ENCODE data around the gene LHPP. TPM values are rescaled to one million over a fixed set of nuclear protein-coding genes. Genes with fewer than 3 reads are reported as not detected.

The LHPP gene
- total RNA-seq, 1 experiment from 2014 or later: 3.2 TPM

DNA sequence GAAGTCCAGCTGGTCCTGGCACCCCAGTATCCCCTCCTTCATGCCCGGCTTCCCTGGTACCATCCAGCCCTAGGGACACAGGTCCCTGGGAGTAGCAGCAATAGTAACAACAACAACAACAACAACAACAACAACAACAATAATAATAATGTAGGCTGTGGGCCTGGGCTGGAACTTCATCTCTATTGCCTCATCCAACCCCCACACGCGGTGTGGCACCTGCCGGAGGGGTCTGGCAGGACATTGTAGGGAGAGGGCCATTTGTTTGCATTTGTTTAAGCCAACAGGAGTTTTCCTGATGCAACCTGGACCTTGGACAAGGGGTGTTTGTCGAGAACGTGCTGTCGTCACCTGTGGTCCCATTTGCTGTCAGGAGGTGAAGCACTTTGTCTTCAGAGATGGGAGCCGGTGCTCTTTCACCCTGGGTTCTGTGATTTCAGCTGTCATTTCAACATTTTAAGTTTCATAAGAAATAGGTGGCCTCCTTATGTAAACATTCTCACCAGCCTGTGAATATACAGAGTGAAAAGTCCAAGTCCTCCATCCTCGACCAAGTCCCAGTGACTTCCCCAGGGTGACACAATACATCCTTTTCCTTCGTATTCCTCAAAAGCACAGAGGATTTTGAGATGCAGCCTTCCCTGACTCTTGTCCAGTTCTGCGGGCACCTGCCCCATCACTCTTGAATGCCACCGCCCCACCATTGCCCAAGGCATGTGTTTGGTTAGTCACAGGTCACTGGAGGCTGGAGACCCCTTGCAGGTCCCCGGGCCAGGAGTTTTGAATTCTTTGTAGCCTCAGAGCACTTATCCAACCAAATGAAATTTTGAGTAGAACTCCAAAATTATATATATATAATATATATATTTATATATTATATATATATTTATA, 9.2 kb downstream of the LHPP start:
- no peak for DNase-seq (ENCODE audit: low read depth)

- no peak for DNase-seq (ENCODE audit: low read depth)
These were observed 10.4 kb downstream of the LHPP start for GRCh38 chr10:124472071-124472470.

DNA sequence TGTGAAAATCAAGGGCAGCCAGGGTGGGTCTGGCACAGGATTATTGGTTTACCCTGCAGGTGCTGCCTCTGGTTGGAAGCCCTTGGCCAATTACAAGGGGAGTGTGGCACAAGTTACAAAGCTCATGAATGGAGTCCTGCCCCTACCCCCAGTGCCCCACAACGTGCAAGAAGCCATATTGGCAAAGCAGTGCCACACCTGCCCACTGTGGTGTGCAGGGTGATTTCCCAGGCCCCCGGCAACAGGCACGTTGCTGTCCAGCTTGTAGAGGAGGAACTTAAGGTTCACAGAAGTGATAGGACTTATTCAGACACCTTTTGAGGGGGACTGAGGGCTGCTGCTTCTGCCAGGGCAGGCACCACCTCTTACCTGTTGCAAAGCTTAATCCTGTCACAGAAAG, 11.4 kb downstream of the LHPP start:
- no peak for DNase-seq (ENCODE audit: low read depth)

- DNase-seq (ENCODE audit: low read depth): no peak
These were observed 13.0 kb downstream of the LHPP start for GRCh38 chr10:124474514-124475070.

- DNase-seq (ENCODE audit: low read depth): no peak
These were observed 14.6 kb downstream of the LHPP start for GRCh38 chr10:124476043-124476725.

GRCh38 chr10:124477614-124478363, 16.2 kb downstream of the LHPP start:
- DNase-seq (ENCODE audit: low read depth): no peak

DNA sequence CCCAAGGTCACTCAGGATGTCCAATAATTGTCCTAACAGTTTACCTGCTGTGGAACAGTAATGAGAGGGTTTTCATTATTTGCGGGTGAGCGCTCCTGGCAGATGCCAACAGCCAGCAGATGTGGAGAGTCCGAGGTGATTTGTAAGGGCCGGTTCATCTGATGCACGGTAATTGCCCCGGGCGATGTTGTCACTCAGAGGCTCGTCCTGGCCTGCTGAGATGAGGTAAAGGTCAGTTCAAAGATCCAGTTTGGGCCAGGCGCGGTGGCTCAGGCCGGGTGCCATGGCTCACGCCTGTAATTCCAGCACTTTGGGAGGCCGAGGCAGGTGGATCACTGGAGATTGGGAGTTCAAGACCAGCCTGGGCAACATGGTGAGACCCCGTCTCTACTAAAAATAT, 16.9 kb downstream of the LHPP start:
- no peak for DNase-seq (ENCODE audit: low read depth)

GRCh38 chr10:124480860-124481259, 19.2 kb downstream of the LHPP start:
- no peak for DNase-seq (ENCODE audit: low read depth)

GRCh38 chr10:124481717-124482116, 20.1 kb downstream of the LHPP start:
- DNase-seq (ENCODE audit: low read depth): no peak

DNA sequence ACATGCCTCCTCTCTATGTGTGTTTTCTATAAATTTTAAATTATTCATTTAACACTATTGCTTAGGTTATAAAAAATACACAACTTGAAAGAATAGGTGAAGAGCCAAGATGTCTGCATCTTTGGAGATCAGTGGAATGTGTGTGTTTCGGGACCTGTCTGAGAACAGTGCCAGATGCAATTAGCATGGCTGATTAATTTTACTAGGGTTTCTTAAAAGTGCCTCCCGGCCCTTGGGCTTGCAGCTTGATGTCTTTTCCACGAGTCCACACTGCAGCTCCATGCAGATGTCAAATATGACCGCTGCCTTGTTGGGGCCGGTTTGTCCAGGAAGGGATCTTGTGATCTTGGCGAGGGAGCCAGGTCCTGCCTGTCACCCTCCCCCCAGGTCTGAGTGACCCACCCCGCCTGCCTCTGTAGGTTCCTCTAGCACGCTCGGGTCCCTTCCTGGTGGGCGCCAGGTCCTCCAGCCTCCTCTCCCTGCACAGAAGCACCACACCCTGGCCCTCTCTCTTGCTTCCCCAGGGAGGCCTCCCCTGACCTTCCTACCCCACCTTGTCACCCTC, 20.7 kb downstream of the LHPP start:
- no peak for DNase-seq (ENCODE audit: low read depth)

- no peak for DNase-seq (ENCODE audit: low read depth)
These were observed 21.3 kb downstream of the LHPP start for GRCh38 chr10:124482876-124483275.

DNA sequence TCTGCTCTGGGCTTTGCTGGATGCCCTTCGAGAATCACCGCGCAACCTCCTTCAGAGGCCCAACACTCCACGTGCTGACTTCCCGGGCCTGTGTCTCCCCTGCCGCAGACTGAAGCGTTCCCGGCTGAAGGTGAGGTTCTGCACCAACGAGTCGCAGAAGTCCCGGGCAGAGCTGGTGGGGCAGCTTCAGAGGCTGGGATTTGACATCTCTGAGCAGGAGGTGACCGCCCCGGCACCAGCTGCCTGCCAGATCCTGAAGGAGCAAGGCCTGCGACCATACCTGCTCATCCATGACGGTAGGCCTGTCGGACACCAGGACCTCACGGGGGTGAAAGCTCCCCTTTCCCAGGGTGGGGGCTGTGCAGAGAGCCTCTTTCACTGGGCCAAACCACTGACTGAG, 22.4 kb downstream of the LHPP start:
- no peak for DNase-seq (ENCODE audit: low read depth)

- DNase-seq (ENCODE audit: low read depth): no peak
These were observed 23.0 kb downstream of the LHPP start for GRCh38 chr10:124484661-124485060.

- no peak for DNase-seq (ENCODE audit: low read depth)
These were observed 25.0 kb downstream of the LHPP start for GRCh38 chr10:124486635-124487034.

GRCh38 chr10:124491105-124491504, 29.5 kb downstream of the LHPP start:
- no peak for DNase-seq (ENCODE audit: low read depth)

GRCh38 chr10:124492266-124492665, 30.6 kb downstream of the LHPP start:
- DNase-seq (ENCODE audit: low read depth): no peak

- no peak for DNase-seq (ENCODE audit: low read depth)
These were observed 31.7 kb downstream of the LHPP start for GRCh38 chr10:124493214-124493882.

GRCh38 chr10:124494046-124494807, 32.6 kb downstream of the LHPP start:
- no peak for DNase-seq (ENCODE audit: low read depth)

DNA sequence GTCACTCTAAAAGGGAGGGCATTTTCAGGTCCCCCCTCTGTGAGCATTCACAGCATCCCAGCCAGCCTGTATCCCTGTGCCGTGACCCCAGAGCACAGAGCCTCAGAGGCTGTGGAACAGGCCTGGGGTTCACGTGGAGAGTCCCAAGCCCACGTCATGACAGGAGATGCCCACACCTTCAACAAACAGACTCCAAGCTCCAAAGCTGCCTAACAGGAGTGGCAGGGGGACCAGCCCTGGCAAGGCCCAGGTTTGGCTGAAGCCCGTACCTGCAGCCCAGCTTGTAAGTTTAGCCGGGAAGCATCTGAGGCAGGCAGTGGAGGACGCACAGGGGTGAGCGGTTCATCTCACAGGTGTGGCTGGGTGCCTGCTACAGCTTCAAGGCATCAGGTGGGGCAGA, 33.5 kb downstream of the LHPP start:
- no peak for DNase-seq (ENCODE audit: low read depth)

GRCh38 chr10:124495725-124496124, 34.1 kb downstream of the LHPP start:
- DNase-seq (ENCODE audit: low read depth): no peak
